SK-N-SH treated with all-trans-retinoic acid at 6 μM for 48 hours (cell line): ENCODE results near the gene UNKL.

ENCODE experiments used
- ATAC-seq: fragments of 200-7000 bp; cut with Tn5 transposase; 3 replicates; pipeline ENCODE4 v1.9.1; 2020; ENCODE audit warnings: mild to moderate bottlenecking, moderate library complexity
- ARNTL ChIP-seq: fragments of 450-650 bp; formaldehyde crosslinking; IDR thresholded peaks from 2 replicates; pipeline ENCODE4 v1.5.0; 2020; ENCODE audit warnings: low read depth, mild to moderate bottlenecking, moderate library complexity, borderline replicate concordance
- BACH2 ChIP-seq: fragments of 250-450 bp; sonication (Bioruptor Pico); IDR thresholded peaks from 2 replicates; pipeline ENCODE4 v1.9.0; 2021; ENCODE audit warnings: mild to moderate bottlenecking, borderline replicate concordance
- CSDC2 ChIP-seq: fragments of 250-450 bp; sonication (Bioruptor Pico); IDR thresholded peaks from 2 replicates; pipeline ENCODE4 v1.5.0; 2020; ENCODE audit warnings: mild to moderate bottlenecking, moderate library complexity
- CSRNP3 ChIP-seq: fragments of 250-450 bp; sonication (Bioruptor Pico); IDR thresholded peaks from 2 replicates; pipeline ENCODE4 v1.5.1; 2021; ENCODE audit warnings: mild to moderate bottlenecking, moderate library complexity
- ESRRG ChIP-seq: fragments of 250-450 bp; sonication (Bioruptor Pico); IDR thresholded peaks from 2 replicates; pipeline ENCODE4 v1.6.1; 2021; ENCODE audit warnings: mild to moderate bottlenecking
- GLIS3 ChIP-seq: fragments of 250-450 bp; sonication (Bioruptor Pico); IDR thresholded peaks from 2 replicates; pipeline ENCODE4 v1.5.0; 2020; ENCODE audit warnings: mild to moderate bottlenecking, moderate library complexity
- OSR1 ChIP-seq: fragments of 250-450 bp; sonication (Bioruptor Pico); IDR thresholded peaks from 2 replicates; pipeline ENCODE4 v1.8.0; 2022; ENCODE audit warnings: moderate library complexity, mild to moderate bottlenecking, inconsistent platforms
- PATZ1 ChIP-seq: fragments of 250-450 bp; sonication (Bioruptor Pico); IDR thresholded peaks from 2 replicates; pipeline ENCODE4 v1.8.0; 2020; ENCODE audit warnings: mild to moderate bottlenecking, moderate library complexity, borderline replicate concordance
- POU6F1 ChIP-seq: fragments of 250-450 bp; sonication (Bioruptor Pico); IDR thresholded peaks from 2 replicates; pipeline ENCODE4 v1.8.0; 2021; ENCODE audit warnings: low read depth, mild to moderate bottlenecking, moderate library complexity, borderline replicate concordance
- PPARA ChIP-seq: fragments of 250-450 bp; sonication (Bioruptor Pico); IDR thresholded peaks from 2 replicates; pipeline ENCODE4 v1.5.0; 2020; ENCODE audit warnings: mild to moderate bottlenecking, borderline replicate concordance
- RARB ChIP-seq: fragments of 250-450 bp; sonication (Bioruptor Pico); IDR thresholded peaks from 2 replicates; pipeline ENCODE4 v1.8.0; 2021; ENCODE audit warnings: mild to moderate bottlenecking, moderate library complexity
- TCF4 ChIP-seq: fragments of 250-450 bp; sonication (Bioruptor Pico); IDR thresholded peaks from 2 replicates; pipeline ENCODE4 v1.8.0; 2021; ENCODE audit warnings: mild to moderate bottlenecking, moderate library complexity, borderline replicate concordance
- TOX ChIP-seq: fragments of 250-450 bp; sonication (Bioruptor Pico); IDR thresholded peaks from 2 replicates; pipeline ENCODE4 v1.8.0; 2021; ENCODE audit warnings: mild to moderate bottlenecking, moderate library complexity, borderline replicate concordance
- TSHZ2 ChIP-seq: fragments of 250-450 bp; sonication (Bioruptor Pico); IDR thresholded peaks from 2 replicates; pipeline ENCODE4 v1.5.0; 2020; ENCODE audit warnings: mild to moderate bottlenecking, moderate library complexity
- ZFP30 ChIP-seq: fragments of 450-650 bp; formaldehyde crosslinking; IDR thresholded peaks from 2 replicates; pipeline ENCODE4 v1.5.0; 2022; ENCODE audit warnings: mild to moderate bottlenecking, moderate library complexity
- ZNF565 ChIP-seq: fragments of 450-650 bp; formaldehyde crosslinking; conservative IDR thresholded peaks from 2 replicates; pipeline ENCODE4 v1.5.0; 2020; ENCODE audit warnings: low read depth, mild to moderate bottlenecking, moderate library complexity
- ZNF8 ChIP-seq: fragments of 450-650 bp; formaldehyde crosslinking; IDR thresholded peaks from 2 replicates; pipeline ENCODE4 v1.5.0; 2020; ENCODE audit warnings: mild to moderate bottlenecking, moderate library complexity

UNKL gene

GRCh38 chr16:1387331-1387730, 27.2 kb downstream of the UNKL start (continued):
- TF ChIP-seq TSHZ2 (CRISPR knock-in tag) (no peak), PPARA (CRISPR knock-in tag) (no peak), ZNF565 (CRISPR knock-in tag) (no peak), ESRRG (CRISPR knock-in tag) (no peak)

GRCh38 chr16:1385232-1385631, 29.3 kb downstream of the UNKL start:
- ATAC-seq = no peak
- TF ChIP-seq ARNTL (no peak), BACH2 (no peak), TSHZ2 (CRISPR knock-in tag) (no peak), GLIS3 (CRISPR knock-in tag) (no peak), CSRNP3 (CRISPR knock-in tag) (no peak), ESRRG (CRISPR knock-in tag) (no peak), PATZ1 (CRISPR knock-in tag) (no peak), ZNF8 (CRISPR knock-in tag) (no peak), POU6F1 (no peak), ZNF565 (CRISPR knock-in tag) (no peak), CSDC2 (no peak), TCF4 (CRISPR knock-in tag) (no peak), TOX (CRISPR knock-in tag) (no peak), OSR1 (CRISPR knock-in tag) (no peak), PPARA (CRISPR knock-in tag) (no peak), ZFP30 (no peak)
- TF ChIP-seq, all 23 proteins: peak for 0

- no peak for TF ChIP-seq PATZ1 (CRISPR knock-in tag)
- TF ChIP-seq ARNTL = no peak
- no peak for TF ChIP-seq ZFP30
- TF ChIP-seq CSRNP3 (CRISPR knock-in tag) = no peak
- TF ChIP-seq RARB (CRISPR knock-in tag) = no peak
- TF ChIP-seq TSHZ2 (CRISPR knock-in tag) = no peak
These were observed 30.9 kb downstream of the UNKL start for GRCh38 chr16:1383556-1383955.

More at GRCh38 chr16:1383556-1383955, 30.9 kb downstream of the UNKL start:
- no peak for ATAC-seq
